HS-5 (cell line): Measurements from ENCODE around the gene SYNDIG1.

Source experiments
- DNase-seq: peaks from one replicate; pipeline ENCODE4 v3.0.0-alpha.2; 2012; ENCODE audit warnings: low read depth

The SYNDIG1 gene

GRCh38 chr20:24674921-24675605 is 205.6 kb downstream of the SYNDIG1 start:
- DNase-seq, result no peak

GRCh38 chr20:24675651-24676352 is 206.4 kb downstream of the SYNDIG1 start:
- DNase-seq, result no peak

- no peak for DNase-seq
Observed at GRCh38 chr20:24676353-24676977, 207.0 kb downstream of the SYNDIG1 start.

- no peak for DNase-seq
Observed at GRCh38 chr20:24676978-24677370, 207.5 kb downstream of the SYNDIG1 start.

- no peak for DNase-seq
Observed at GRCh38 chr20:24677626-24678315, 208.3 kb downstream of the SYNDIG1 start.

GRCh38 chr20:24678351-24679106 is 209.1 kb downstream of the SYNDIG1 start:
- no peak for DNase-seq

- DNase-seq, result no peak
Observed at GRCh38 chr20:24679448-24680047, 210.1 kb downstream of the SYNDIG1 start.

GRCh38 chr20:24681634-24682495 is 212.4 kb downstream of the SYNDIG1 start:
- no peak for DNase-seq

GRCh38 chr20:24682496-24682985 is 213.1 kb downstream of the SYNDIG1 start:
- DNase-seq, result no peak

GRCh38 chr20:24683676-24684075 is 214.2 kb downstream of the SYNDIG1 start:
- no peak for DNase-seq

GRCh38 chr20:24684421-24684871 is 215.0 kb downstream of the SYNDIG1 start:
- DNase-seq, result no peak

GRCh38 chr20:24684956-24685691 is 215.7 kb downstream of the SYNDIG1 start:
- no peak for DNase-seq

GRCh38 chr20:24685736-24686135 is 216.3 kb downstream of the SYNDIG1 start:
- DNase-seq, result no peak

GRCh38 chr20:24686156-24686555 is 216.7 kb downstream of the SYNDIG1 start:
- DNase-seq, result no peak

- no peak for DNase-seq
Observed at GRCh38 chr20:24690408-24690807, 221.0 kb downstream of the SYNDIG1 start.

GRCh38 chr20:24691901-24692351 is 222.5 kb downstream of the SYNDIG1 start:
- no peak for DNase-seq

GRCh38 chr20:24692446-24693200 is 223.2 kb downstream of the SYNDIG1 start:
- no peak for DNase-seq

- no peak for DNase-seq
Observed at GRCh38 chr20:24693466-24694156, 224.2 kb downstream of the SYNDIG1 start.
